GM21717 (cell line): ENCODE measurements around the gene CAPS2.

Experiments used
- ATAC-seq: cut with Tn5 transposase; IDR thresholded peaks from one replicate; pipeline ENCODE4 v1.9.1; 2021; ENCODE audit warnings: mild to moderate bottlenecking, moderate library complexity; ENCODE audit not compliant: unreplicated experiment

The CAPS2 gene

DNA sequence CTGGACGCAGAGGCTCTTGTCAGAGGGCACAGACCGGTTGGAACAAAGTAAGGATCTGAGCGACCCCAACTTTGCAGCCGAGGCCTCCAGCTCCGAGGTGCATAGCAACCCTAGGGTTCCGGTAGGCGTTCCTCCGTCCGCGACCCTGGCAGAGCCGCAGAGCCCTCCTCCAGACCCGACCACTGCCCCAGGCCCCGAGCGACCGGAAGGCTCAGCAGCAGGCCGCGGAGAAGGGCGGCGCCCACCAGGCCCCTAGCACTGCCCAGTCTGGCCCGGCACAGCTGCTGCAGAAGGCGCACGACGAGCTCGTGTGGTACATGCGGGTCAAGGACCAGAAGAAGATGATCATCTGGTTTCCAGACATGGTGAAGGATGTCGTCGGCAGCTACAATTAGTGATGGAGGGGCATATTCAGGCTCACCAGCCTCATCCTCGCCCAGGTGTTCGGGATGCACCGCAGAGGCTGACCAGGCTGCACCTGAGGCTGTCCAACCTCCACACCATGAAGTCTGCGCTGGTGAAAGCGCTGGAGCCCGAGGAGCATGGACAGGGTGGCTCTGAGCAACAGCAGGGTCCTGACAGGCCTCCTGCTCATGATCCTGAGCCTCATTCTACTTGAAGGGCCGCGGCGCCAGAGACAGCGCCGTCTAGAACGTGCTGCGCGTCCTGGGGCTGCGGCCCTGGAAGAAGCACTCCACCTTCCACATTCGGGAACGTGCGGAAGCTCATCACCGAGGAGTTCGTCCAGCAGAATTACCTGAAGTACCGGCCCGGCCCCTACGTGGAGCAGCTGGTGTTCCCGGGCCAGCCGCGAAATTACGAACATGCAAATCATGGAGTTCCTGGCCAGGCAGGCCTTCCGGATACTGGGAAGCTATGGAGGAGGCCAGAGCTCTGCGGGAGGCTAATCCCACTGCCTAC, 24.5 kb downstream of the CAPS2 start:
- no peak for ATAC-seq

DNA sequence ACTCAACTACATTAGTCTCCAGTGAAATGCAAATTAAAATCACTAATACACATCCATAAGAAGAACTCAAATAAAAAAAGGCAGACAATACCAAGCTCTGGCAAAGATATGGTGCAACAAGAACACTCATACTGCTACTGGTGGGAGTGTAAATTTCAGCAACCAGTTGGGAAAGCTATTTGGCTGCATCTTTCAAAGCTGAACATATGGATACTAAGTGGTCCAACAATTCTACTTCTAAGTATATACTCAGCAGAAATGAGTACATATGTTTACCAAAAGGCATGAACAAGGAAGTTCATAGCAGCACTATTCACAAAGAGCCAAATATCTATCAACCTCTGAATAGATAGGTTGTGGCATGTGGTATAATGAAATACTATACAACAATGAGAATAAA, 27.3 kb downstream of the CAPS2 start:
- no peak for ATAC-seq

DNA sequence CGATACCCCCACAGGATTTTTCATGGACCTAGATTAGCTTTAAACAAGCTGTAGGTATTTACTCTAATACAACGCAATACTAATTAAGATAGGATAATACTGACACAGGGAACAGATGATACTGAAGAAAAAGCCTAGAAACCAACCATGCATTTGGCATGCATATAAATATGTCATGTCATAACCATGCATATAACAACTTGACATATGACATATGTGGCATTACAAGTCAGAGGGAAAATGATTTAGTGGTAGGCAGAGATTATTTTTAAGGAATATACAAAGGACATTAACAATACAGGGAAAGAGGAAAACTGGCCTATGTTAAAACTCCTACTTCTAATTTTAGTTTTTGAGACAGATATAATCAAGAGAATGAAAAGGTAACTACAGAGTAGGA, 27.9 kb downstream of the CAPS2 start:
- ATAC-seq = no peak

DNA sequence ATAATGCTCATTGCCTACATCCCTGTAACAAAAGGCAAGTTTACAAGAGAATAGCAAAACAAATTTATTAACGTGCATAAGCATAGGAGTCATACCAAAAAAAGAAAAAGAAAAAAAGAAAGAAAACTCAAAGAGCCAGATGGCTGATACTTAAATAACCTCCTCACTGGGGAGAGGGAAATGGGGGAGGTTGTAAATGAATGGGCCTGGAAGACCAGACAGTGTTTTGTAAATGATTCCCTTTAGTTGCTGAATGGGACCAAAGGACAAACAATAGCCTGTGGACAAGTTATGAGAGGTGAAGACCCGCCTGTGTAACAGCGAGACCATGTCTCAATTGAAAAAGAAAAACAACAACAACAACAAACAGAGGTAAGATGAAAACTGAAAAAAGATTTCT, 35.3 kb downstream of the CAPS2 start:
- ATAC-seq = no peak

DNA sequence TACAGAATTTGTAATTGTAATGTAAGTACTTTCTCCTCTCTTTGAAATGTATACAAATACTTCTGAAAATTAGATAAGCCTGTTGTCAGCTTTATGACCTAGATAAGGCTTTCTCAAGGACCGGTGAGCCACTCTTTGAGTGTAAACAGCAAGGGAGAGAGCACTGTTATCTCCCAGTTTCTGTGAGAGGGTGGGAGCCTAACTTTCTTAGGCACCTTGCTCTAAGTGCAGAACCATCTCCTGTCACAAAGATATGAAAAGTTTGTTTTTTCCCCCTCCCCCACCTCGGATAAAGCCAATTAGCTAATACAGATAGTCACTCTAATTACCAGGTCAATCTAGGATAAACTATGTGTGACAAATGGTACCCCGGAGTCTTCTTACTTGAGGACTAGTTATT, 35.8 kb downstream of the CAPS2 start:
- no peak for ATAC-seq

DNA sequence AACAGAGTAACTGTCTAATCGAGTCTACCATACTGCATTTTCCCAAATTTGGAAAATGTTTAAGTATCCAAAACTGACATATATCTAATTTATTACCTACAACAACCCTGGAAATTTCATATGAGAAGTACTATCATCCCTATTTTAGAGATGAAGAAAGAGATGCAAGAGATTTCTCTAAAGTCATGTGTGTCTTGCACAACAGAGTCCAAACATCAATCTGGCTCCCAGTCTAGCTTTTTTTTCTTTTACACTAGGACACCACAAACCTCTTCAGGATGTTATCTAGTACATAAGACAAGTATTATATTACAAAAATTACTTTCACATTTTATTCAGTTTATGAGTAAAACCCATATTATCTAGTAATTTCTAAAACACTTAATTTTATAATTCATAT, 39.1 kb downstream of the CAPS2 start:
- ATAC-seq = no peak

DNA sequence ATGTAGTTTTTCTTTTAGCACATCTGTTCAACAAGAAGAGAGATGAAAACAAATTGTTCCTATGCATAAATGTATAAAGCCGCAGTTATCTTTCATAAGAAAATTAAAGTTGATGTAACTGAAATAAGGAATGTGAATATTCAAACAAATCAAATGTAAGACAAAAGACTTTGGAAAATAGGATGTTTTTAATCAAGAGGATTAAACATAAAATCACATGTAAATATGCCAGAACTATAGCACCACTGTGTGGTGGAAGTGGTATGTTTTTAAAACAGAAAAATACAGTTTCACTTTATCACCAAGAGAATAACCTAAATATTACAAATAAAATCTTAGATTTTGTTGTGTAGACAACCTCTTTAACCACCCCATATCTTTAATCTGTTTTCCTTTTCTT, 40.4 kb downstream of the CAPS2 start:
- no peak for ATAC-seq

DNA sequence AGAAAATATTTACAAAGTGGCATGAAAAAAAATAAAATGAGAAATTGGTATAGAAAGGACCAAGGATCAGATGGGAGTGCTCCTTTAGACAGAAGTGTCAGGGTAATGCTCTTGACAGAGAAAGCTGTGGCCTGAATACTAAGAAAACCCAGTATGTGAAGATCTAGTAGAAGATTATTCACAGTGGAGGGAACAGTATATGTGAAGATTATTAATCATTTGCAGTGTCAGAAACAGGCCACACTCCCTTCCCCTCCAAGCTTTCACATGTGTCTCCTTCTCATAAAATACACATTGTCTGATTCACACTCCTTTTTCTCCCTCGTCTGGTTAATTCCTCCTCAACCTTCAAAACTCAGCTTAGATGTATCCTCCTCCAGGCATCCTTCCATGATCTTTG, 41.3 kb downstream of the CAPS2 start:
- ATAC-seq = no peak

DNA sequence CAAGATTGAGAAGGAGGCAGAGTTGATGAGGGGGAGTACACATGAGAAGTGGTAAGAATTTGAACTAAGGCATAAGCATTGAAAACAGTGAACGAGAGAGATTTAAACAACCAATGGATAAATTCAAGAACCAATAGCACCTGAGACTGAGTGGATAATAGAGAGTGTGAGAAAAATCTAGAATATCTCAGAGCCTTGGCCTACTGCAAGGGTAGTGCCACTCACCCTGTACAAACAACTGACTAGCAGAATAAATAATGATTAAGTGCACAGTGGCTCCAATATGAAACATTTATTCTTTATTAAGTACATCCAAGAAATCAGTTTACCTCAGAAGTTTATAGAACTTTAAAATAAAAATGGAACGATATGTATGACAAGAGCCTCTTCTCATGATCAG, 54.4 kb downstream of the CAPS2 start:
- ATAC-seq = no peak

DNA sequence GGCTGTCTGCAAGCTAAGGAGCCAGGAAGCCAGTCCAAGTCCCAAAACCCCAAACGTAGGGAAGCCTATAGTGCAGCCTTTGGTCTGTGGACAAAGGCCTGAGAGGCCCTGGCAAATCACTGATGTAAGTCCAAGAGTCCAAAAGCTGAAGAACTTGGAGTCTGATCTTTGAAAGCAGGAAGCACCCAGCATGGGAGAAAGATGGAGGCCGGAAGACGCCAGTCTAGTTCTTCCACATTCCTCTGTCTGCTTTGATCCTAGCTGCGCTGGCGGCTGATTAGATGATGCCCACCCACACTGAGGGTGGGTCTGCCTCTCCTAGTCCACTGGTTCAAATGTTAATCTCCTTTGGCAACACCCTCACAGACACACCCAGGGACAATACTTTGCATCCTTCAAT, 58.5 kb downstream of the CAPS2 start:
- no peak for ATAC-seq

DNA sequence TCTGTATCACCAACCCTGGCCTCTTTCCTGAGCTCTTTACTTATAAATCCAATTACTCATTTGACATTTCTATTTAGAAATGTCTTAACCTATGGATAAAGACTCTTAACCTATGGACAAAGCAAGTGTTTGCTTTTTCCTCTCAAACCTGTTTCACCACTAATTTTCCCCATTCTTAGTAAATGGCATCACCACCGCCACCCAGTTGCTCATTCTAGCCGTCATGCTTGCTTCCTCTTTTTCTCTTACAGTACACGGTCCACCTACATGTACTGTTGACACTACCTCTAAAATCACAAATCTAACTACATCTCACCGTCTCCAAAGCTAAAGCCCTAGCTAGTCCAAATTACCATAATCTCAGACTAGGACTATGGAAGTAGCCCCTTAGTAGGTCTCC, 60.0 kb downstream of the CAPS2 start:
- no peak for ATAC-seq

DNA sequence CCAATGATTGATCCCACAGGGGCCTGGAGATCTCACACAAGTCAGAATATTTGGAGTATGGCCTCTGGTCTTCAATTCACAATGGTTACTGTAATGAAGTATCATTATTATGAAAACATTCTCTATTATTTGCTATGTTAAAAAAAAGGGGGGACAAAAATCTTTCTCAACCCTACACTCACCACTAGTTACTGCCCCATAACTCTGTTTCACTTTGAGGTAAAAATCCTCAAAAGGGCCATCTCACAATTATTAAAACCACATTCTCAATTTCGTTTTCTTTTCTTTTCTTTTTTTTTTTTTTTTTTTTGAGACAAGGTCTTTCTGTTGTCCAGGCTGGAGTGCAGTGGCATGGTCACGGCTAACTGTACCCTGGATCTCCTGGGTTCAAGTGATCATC, 60.9 kb downstream of the CAPS2 start:
- no peak for ATAC-seq

DNA sequence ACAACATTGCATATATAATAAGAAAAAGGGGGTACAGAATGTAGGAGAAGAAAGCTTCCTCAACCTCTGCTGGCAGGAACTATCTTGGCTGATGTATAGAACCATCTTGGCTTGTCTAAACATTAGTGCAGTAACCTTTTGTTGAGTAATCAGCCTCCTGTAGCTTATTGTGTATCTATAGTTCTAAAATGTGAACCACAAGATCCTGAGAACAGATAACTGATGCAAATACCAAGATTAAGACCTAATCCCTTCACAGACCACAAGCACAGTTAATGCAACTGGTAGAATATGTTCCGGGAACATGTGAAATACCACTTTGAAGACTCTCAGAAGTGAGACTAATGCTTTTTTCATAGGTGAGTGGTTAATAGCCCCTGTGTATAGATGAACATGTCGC, 69.8 kb downstream of the CAPS2 start:
- no peak for ATAC-seq

DNA sequence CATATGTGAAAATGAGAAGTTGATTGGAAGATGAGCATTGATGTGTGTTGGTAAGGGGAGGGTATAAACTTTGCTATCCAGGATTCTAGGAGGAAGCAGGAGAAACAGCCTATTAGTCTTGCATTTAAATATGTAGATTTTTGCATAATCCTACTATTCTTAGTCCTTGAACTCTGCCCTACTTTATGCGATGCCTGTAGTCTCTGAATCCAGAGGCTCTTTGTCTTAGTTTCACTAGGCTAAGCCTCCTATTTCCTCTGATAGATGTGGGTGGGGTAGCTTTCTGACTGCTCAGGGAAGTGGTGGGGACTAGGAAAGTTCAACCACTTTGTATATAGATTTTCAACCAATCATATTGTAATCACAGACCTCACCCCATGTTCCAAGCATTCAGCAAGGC, 71.0 kb downstream of the CAPS2 start:
- ATAC-seq = no peak

DNA sequence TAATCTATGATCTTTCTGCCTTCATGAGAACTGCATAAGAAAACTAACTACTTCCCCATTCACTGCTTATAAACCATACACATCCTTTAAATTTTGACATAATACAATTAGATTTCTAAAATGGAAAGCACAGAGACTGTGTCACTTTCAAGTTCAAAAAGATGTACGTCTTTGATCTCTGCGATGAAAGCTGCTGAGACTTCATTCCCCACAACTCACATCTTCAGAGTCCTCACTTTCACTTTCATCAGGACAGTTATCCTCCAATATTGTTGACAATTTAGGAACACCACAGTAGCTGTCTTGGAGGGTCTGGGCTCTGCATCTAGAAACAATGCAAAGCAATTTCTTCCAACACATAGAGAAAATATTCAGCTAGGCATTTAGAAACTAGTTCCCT, 72.6 kb downstream of the CAPS2 start:
- ATAC-seq = no peak

DNA sequence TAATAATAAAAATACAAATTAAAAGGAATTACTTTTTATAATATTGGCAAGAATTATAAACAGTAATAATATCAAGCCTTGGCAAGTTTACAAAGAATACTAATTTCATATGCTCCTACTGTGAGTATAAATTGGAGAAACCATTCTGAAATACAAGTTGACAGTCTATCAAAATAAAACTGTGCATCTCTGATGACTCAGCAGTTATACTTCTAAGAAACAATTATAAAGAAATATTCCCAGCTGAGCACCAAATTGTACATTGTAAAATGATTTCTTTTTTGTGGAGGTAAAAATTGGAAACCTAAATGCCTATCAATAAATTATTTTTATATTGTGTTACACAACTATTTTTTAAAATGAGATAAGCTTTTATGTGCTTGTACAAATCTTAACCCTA, 85.0 kb downstream of the CAPS2 start:
- no peak for ATAC-seq

DNA sequence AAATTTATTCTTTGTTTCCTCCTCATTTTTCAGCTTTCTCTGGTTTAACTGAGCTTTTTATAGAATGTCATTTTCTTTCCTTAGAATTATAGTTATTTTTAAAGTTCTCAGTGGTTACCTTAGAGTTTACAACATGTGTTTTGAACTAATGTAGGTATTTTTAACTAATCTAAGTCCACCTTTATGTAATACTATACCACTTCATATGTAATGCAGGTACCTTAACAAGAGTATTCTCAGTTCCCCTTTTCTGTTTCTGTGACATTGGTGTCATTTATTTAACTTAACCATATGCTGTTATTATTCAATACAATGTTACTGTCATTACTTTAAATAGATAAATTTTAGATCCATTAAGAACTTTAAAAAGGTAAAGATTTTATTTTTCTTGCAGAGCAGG, 90.1 kb downstream of the CAPS2 start:
- ATAC-seq = peak; percentile 63

DNA sequence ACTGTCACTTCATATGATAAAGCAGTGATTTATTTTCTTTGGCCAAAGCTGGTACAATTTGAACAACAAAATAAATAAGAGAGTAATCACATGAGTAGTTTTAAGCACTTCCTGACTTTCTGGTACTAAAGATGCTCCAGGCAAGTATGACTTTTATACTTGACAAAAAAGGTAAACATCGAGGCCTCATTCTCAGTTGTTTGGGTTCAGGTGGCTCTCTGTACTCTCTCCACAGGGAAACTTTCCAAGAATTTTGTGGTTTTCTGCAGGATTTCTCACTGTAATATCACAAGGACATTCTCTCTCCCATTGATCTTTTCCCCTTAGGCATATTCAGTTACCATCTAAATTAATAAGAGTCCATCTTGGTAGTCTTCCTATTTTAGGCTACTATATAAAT, 93.9 kb downstream of the CAPS2 start:
- ATAC-seq = no peak

DNA sequence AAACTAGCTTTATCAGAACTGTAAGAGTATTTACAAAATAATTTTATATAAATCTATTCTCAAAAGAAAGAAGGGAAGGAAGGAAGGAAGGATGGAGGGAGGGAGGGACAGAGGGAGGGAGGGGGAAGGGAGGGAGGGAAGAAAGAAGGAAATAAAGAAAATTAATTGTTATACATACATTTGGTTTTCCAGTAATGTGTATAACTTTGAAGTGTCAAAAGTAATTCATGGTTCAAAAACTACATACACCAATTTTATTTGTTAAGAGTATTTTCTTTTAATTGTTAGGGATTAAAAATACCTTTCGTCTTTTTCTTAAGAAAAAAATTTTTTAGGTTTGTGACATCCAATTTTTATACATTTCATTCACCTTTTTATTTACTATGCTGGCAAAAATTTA, 103.0 kb downstream of the CAPS2 start:
- no peak for ATAC-seq
